GM21529 (cell line): Measurements from ENCODE around the gene BEAN1.
"Not testable (repeated sequence)": the region's sequence is repeated elsewhere in the genome, so short reads cannot be mapped to it uniquely, and the experiment has no call there.

ENCODE experiments used
- ATAC-seq: cut with Tn5 transposase; IDR thresholded peaks from one replicate; pipeline ENCODE4 v1.9.1; 2021; ENCODE audit not compliant: unreplicated experiment

BEAN1 gene

DNA sequence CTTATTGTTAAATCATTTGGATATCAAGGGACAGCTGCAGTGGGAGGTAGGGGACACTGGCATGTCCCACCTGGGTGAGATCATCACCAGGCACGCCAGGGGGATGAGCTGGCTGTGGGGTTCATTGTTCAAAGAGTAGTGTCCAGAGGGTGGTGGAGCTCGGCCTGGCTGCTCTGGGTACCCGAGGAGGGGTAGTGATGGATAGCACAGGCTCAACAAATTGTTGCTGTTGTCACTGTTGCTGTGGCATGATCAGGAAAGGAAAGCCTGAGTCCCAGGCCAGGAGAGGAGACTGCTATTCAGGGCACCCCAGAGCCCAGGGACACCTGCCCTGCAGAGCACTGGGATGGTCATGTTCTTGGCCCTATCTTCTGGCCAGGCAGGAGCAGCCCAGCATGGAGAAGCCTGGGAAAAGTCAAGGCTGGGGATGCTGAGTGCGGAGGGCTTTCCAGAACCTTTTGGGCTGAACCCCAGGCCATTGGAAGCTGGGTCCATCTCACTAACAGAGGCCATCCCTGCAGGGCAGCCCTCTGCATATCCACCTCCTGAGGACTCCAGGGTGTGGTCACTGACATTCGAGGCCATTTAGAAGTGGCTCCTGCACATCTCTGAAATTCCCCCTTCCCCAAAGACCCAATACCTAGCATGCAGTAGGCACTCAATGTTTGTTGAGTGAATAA, 12.1 kb downstream of the BEAN1 start:
- no peak for ATAC-seq

- no peak for ATAC-seq
Observed at GRCh38 chr16:66440271-66440802, 13.2 kb downstream of the BEAN1 start.

DNA sequence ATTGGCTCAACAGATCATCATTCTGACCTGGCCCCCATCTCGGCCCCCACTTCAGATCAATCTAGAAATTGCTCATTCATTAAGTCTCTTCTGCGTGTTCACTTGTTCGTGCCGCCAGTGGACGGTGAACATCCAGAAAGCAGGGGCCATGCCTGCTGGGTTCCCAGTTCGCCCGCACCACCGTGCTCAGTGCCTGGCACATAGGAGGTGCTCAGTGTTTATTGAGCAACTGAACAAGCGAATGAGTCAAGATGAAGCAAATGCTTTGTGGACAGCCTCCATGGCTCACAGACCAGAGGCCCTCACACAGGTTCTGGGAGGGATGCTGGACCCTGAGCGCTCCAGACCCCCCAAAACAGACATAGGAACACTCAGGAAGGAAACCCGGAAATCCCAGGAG, 13.9 kb downstream of the BEAN1 start:
- no peak for ATAC-seq

DNA sequence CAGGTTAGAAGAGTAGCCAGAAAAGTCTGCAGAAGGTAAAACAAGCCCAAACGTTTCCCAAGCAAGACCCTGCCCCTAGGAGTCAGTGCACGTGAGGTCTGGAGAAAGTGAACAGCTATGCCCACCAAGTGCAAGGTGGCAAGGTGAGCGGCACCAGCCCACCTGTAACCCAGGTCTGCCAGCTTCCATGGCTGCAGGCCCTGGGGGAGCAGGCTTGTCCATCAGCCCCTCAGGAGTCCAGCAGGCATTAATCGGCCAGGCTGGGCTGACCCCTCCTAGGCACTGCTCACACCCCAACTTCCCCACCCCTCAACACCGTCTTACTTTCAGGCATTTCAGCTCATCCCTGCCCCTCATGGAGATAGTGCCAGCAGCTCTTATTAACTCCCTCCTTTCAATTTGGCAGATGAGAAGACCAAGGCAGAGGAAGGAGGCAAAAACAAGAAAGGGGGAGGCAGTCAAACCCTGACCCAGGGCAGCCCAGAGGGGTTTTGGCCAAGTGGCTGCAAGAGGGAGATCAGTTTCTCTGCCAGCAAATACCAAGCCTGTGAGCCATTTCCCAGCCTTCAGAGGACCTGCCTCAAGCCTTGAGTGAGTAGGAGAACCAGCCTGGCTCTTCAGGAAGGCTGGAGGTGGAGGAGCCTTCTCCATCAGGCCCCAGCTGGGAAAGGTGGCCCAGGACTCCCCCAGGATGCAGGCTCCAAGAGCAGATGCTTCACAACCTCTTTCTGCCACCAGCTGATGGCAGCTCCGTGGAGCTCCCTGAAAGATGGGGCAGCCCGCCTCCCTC, 14.7 kb downstream of the BEAN1 start:
- no peak for ATAC-seq

DNA sequence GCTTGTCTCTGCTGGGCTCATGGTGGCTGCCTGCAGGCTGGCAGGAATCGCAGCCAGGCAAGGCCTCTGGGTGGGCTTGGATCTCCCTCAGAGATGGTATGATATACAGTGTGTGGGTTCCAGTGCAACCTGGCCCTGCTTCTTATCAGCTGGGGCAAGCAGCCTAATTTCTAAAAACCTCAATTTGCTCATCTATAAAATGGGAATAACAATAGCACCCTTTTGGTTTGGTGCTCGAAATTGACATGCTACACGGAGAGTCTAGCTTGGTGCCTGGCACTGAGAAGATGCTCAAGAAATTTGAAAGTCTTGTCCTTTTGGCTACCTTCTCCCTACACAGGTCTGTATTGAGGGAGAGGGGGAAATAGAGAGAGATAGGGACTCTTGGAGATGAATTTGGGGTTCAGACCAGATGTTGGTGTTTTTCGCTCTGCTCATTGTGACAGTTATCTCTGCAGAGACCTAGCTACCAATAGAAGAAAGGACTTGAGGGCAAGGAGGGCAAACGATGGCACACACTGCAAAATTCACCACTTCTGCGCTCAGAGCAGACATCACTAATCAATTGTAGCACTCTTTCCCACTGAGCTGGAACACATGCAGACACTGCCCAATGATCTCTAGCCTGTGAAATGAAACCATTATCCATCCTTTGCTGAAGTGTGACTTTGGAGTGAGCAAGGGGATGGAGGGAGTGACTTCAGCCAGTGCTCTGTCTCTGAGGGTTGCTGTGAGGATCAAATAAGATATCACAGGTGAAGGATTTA, 15.6 kb downstream of the BEAN1 start:
- ATAC-seq = no peak

DNA sequence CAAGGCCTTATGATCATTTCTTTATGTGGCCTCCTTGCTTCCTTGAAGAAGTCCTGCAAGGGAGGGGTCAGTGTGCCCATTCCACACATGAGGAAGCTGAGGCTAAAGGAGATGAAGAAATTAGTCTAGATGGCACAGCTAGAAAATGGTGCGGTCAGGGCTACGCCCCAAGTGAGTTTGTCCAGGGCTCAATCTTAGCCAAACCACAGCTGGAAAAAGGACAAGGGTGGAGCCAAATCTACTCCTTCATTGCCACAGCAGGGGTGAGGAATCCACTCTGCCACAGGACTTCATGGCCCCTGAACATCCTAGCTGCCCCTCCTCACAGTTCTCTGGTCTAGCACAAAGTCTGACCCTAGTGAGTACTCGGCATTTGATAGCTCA, 16.2 kb downstream of the BEAN1 start:
- no peak for ATAC-seq

GRCh38 chr16:66444049-66444481, 17.0 kb downstream of the BEAN1 start:
- ATAC-seq = no peak

DNA sequence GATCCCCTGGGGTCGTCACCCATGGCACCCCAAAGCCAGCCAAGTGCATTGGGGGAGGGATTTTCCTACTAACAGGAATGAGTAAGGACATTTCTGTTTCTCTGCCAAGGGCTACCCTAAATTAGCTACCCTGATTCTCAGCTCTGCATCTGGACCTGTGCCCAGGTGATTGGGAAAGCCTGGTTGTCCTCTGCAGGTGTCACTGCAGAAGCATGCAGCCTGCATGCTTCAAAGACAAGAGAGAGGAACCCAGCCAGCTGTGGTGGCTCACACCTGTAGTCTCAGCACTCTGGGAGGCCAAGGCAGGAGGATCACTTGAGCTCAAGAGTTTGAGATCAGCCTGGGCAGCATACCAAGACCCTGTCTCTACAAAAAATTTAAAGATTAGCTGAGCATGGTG, 19.6 kb downstream of the BEAN1 start:
- ATAC-seq = no peak

GRCh38 chr16:66447491-66447890, 20.4 kb downstream of the BEAN1 start:
- ATAC-seq = no peak

GRCh38 chr16:66451548-66451947, 24.5 kb downstream of the BEAN1 start:
- no peak for ATAC-seq

- not testable (repeated sequence) for ATAC-seq
Observed at GRCh38 chr16:66453230-66453629, 26.1 kb downstream of the BEAN1 start.

GRCh38 chr16:66454751-66455150, 27.7 kb downstream of the BEAN1 start:
- ATAC-seq = no peak

DNA sequence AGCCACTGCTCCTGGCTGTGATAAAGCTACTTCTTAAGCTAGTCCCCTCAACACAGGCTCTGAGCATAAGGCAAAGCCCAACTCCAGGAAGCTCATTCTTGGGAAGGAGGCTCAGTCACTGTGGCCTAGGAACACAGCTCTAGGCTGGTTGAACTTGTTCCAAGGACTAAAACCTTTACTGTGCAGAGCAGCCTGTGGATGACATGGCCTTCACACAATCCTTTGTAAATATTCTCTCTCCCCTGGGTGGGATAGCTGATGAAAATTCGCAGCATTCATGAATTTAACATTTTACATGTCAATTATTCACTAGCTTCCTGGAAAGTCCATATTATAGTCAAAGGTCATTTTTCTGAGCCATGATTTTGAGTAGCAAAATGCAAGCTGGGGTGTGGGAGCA, 28.9 kb downstream of the BEAN1 start:
- ATAC-seq = no peak

- ATAC-seq = no peak
Observed at GRCh38 chr16:66457888-66458287, 30.8 kb downstream of the BEAN1 start.

DNA sequence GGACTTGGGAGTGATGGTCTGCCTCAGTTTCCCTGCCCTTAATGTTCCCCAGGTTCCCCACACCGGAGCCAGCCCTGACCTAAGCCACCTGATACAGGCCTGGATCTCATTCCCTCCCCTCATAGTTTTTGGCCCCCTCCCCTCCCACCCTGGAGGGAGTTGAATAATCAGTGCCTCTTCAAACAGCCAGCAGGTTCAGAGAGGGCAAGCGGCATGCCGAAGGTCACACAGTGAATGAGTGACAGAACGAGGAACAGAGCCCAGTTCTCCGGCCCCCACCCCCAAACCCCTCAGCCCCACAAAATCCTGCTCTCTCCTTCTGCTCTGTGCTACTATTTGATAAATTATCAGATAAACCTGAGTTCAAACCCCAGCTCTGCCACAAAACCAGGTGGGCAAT, 31.2 kb downstream of the BEAN1 start:
- ATAC-seq = no peak

GRCh38 chr16:66458853-66459252, 31.8 kb downstream of the BEAN1 start:
- ATAC-seq = no peak

- no peak for ATAC-seq
Observed at GRCh38 chr16:66459878-66460277, 32.8 kb downstream of the BEAN1 start.

DNA sequence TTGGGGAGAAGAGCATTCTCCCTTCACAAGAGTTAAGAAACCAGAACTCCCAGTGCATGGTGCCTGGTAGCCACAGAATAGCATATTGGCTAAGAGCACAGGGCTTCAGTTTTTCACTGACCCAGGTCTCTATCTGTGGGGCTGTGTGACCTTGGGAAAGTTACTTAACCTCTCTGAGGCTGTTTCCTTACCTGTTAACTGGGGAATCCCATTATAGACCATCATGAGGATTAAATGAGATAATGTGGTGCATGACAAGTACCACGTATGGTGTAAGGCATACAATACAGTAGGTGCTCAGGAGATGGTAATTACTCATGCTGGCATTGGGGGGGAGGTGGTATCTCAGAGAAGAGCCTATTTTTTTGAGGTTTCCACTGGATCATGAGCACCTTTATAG, 33.6 kb downstream of the BEAN1 start:
- no peak for ATAC-seq

DNA sequence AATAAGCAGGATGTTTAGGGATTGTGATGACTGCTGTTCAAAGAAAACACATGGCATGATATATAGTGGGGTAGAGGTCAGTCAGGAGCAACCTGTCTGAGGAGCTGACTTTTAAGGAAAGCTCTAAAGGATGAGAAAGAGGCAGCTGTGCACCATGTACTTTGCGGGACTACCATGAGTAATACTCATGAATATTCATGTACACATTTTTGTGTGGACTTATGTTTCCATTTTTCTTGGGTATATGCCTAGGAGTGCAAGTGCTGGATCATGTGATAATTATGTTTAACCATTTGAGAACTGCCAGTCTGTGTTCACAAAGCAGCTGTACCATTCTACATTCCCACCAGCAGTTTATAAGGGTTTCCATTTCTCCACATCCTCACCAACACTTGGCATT, 35.8 kb downstream of the BEAN1 start:
- no peak for ATAC-seq

- not testable (repeated sequence) for ATAC-seq
Observed at GRCh38 chr16:66465946-66466345, 38.9 kb downstream of the BEAN1 start.

- ATAC-seq = not testable (repeated sequence)
Observed at GRCh38 chr16:66466636-66467035, 39.5 kb downstream of the BEAN1 start.

GRCh38 chr16:66467611-66468010, 40.5 kb downstream of the BEAN1 start:
- no peak for ATAC-seq
